HCT116 (cell line): ENCODE measurements around the gene ZNF606. TPM values are rescaled to one million over a fixed set of nuclear protein-coding genes. Genes with fewer than 3 reads are reported as not detected.

Experiments
- ATAC-seq: fragments of 200-7000 bp; cut with Tn5 transposase; 2 replicates; pipeline ENCODE4 v1.9.1; 2020; ENCODE audit warnings: mild to moderate bottlenecking, moderate library complexity
- BruUV-seq: library from RNA; stranded (reverse); fragments of 400-500 nt; replicated peaks from 2 replicates; lab custom pipeline; 2021; lab: Mats Ljungman, UMichigan
- CTCF ChIA-PET: fragments of 300-600 bp; sonication (Branson Sonifier 250); formaldehyde crosslinking; loops from one replicate; lab custom pipeline; 2021; ENCODE audit warnings: antibody characterized with exemption; lab: Charles Lee
- POLR2A ChIA-PET: fragments of 300-600, 350-600 bp; sonication (Branson Sonifier 250); formaldehyde crosslinking; loops from one replicate; lab custom pipeline; 2021; ENCODE audit warnings: antibody characterized with exemption; lab: Charles Lee
- RAD21 ChIA-PET, 2 experiments: fragments of 300-600 bp; sonication (Branson Sonifier 250); formaldehyde crosslinking; loops; one replicate each; lab custom pipeline; 2023; ENCODE audit warnings: low total read pairs in 2 of 2; ENCODE audit not compliant: uncharacterized antibody in 2 of 2, unreplicated experiment in 2 of 2, low non-redundant PET in 1 of 2; lab: Charles Lee
- DNase-seq: peaks from one replicate; pipeline ENCODE4 v3.0.0-alpha.2; 2010; ENCODE audit warnings: low read depth, low spot score
- H2AFZ ChIP-seq: fragments of 200-600 bp; shearing (Covaris generic), sonication (generic); 2 replicates; pipeline ENCODE4 v1.6.1; 2017; ENCODE audit warnings: low read depth, mixed run types, mixed read lengths, antibody characterized with exemption, low read length; ENCODE audit not compliant: poor library complexity, severe bottlenecking
- H3K27ac ChIP-seq: 2 replicates; pipeline ENCODE4 v1.5.1; 2012; ENCODE audit warnings: low read depth, low read length
- H3K27me3 ChIP-seq: fragments of 200-600 bp; sonication (generic); 2 replicates; pipeline ENCODE4 v1.6.1; 2016; ENCODE audit warnings: mixed run types, low read length, mixed read lengths; ENCODE audit not compliant: insufficient read depth
- H3K36me3 ChIP-seq, 2 experiments: fragments of 200-500 bp in 1 of 2; fragments of 200-600 bp in 1 of 2; sonication (Bioruptor generic) in 1 of 2; sonication (generic) in 1 of 2; 2 replicates each; pipeline versions ENCODE4 v1.5.1 to v1.6.1; 2014 to 2016; ENCODE audit warnings: low read length in 2 of 2, inconsistent platforms in 1 of 2, mixed read lengths in 1 of 2, mixed run types in 1 of 2; ENCODE audit not compliant: insufficient read depth in 2 of 2, control insufficient read depth in 1 of 2
- H3K4me1 ChIP-seq, 2 experiments: fragments of 200-600 bp in 1 of 2; sonication (generic) in 1 of 2; 2 replicates each; pipeline versions ENCODE4 v1.5.1 to v1.6.1; 2012 to 2017; ENCODE audit warnings: low read length in 2 of 2, inconsistent platforms in 1 of 2, mild to moderate bottlenecking in 1 of 2, mixed read lengths in 1 of 2, mixed run types in 1 of 2, moderate library complexity in 1 of 2; ENCODE audit not compliant: insufficient read depth in 2 of 2, control insufficient read depth in 1 of 2
- H3K4me2 ChIP-seq: fragments of 200-600 bp; sonication (generic); 2 replicates; pipeline ENCODE4 v1.6.1; 2017; ENCODE audit warnings: mixed run types, low read length, mixed read lengths
- H3K4me3 ChIP-seq, 2 experiments: fragments of 200-600 bp in 1 of 2; sonication (generic) in 1 of 2; replicated peaks in 1 of 2; 2 replicates each; pipeline ENCODE4 v1.5.1; 2011 to 2016; ENCODE audit warnings: low read length in 2 of 2, control low read depth in 1 of 2, low read depth in 1 of 2, mild to moderate bottlenecking in 1 of 2, mixed read lengths in 1 of 2, mixed run types in 1 of 2
- H3K79me2 ChIP-seq: fragments of 200-600 bp; sonication (generic); 2 replicates; pipeline ENCODE4 v1.6.1; 2017; ENCODE audit warnings: mild to moderate bottlenecking, mixed run types, low read length, moderate library complexity, mixed read lengths; ENCODE audit not compliant: insufficient read depth
- H3K9ac ChIP-seq: fragments of 200-600 bp; sonication (generic); 2 replicates; pipeline ENCODE4 v1.6.1; 2016; ENCODE audit warnings: low read length, mixed read lengths
- H3K9me2 ChIP-seq: fragments of 200-600 bp; sonication (generic), shearing (Covaris generic); 2 replicates; pipeline ENCODE4 v1.6.1; 2017; ENCODE audit warnings: mixed run types, mild to moderate bottlenecking, moderate library complexity; ENCODE audit not compliant: insufficient read depth
- H3K9me3 ChIP-seq, 2 experiments: fragments of 200-500 bp in 1 of 2; fragments of 200-600 bp in 1 of 2; sonication (Bioruptor generic) in 1 of 2; sonication (generic) in 1 of 2; 2 replicates each; pipeline ENCODE4 v1.6.1; 2014 to 2017; ENCODE audit warnings: low read length in 2 of 2, mixed read lengths in 2 of 2, inconsistent platforms in 1 of 2, low read depth in 1 of 2, mild to moderate bottlenecking in 1 of 2, mixed run types in 1 of 2, moderate library complexity in 1 of 2; ENCODE audit not compliant: control insufficient read depth in 1 of 2, insufficient read depth in 1 of 2
- H4K20me1 ChIP-seq: fragments of 200-600 bp; sonication (generic), shearing (Covaris generic); 2 replicates; pipeline ENCODE4 v1.6.1; 2017; ENCODE audit warnings: mixed run types, mild to moderate bottlenecking, moderate library complexity; ENCODE audit not compliant: insufficient read depth
- ATF3 ChIP-seq: IDR thresholded peaks from 2 replicates; pipeline ENCODE4 v1.6.1; 2012
- CBX3 ChIP-seq: IDR thresholded peaks from 2 replicates; pipeline ENCODE4 v1.6.1; 2012; ENCODE audit warnings: low read depth
- FOSL1 ChIP-seq: IDR thresholded peaks from 2 replicates; pipeline ENCODE4 v1.6.1; 2012; ENCODE audit warnings: low read depth
- JUND ChIP-seq: IDR thresholded peaks from 2 replicates; pipeline ENCODE4 v1.6.1; 2012
- MAX ChIP-seq: IDR thresholded peaks from 2 replicates; pipeline ENCODE4 v1.6.1; 2012
- RAD21 ChIP-seq: IDR thresholded peaks from 2 replicates; pipeline ENCODE4 v1.6.1; 2012; ENCODE audit warnings: low read depth, mild to moderate bottlenecking
- SIN3A ChIP-seq: IDR thresholded peaks from 2 replicates; pipeline ENCODE4 v1.6.1; 2012; ENCODE audit warnings: low read depth
- SRF ChIP-seq: IDR thresholded peaks from 2 replicates; pipeline ENCODE4 v1.6.1; 2012; ENCODE audit warnings: low read depth
- ZFX ChIP-seq: fragments of 450-650 bp; IDR thresholded peaks from 2 replicates; pipeline ENCODE4 v1.6.1; 2017
- ZNF274 ChIP-seq: fragments of 200-500 bp; sonication (Bioruptor generic); IDR thresholded peaks from 2 replicates; pipeline ENCODE4 v1.6.1; 2014; ENCODE audit warnings: mild to moderate bottlenecking, low read depth, low read length, inconsistent platforms
- intact Hi-C: fragments of 100-400 bp; cut with micrococcal nuclease; formaldehyde crosslinking; loops from 2 replicates; pipeline ENCODE4 v1.10.0; 2022
- total RNA-seq: library from RNA; stranded (reverse); gene quantifications from one replicate; pipeline ENCODE4 v1.2.1, GENCODE V29; 2021; ENCODE audit not compliant: unreplicated experiment
- TF ChIP-seq, protein P1 (sequence below): IDR thresholded peaks from 2 replicates; pipeline ENCODE4 v1.6.1; 2011; ENCODE audit warnings: mild to moderate bottlenecking, low read length, moderate library complexity; ENCODE audit not compliant: insufficient replicate concordance; ENCODE audit errors: extremely low read depth
- TF ChIP-seq, protein P2 (sequence below): IDR thresholded peaks from 2 replicates; pipeline ENCODE4 v1.6.1; 2012; ENCODE audit warnings: low read depth

Gene ZNF606
- total RNA-seq, 1 experiment from 2014 or later: 0.05 TPM

DNA sequence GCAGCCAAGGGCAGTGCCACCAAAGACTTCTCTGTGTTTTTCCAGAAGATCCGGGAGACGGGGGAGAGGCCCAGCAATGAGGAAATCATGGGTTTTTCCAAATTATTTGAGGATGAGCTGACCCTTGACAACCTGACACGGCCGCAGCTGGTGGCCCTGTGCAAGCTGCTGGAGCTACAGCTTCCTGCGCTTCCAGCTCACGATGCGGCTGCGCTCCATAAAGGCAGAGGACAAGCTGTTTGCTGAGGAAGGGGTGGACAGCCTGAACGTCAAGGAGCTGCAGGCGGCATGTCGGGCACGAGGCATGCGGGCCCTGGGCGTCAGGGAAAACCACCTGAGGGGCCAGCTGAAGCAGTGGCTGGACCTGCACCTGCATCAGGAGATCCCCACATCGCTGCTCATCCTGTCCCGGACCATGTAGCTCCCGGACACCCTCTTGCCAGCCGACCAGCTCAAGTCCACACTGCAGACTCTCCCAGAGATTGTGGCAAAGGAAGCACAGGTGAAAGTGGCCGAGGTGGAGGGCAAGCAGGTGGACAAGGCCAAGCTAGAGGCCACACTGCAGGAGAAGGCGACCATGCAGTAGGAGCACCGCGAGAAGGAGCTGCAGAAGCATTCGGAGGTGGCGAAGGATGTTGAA is 42.9 kb upstream of the ZNF606 start (continued):
- TF ChIP-seq ZFX (no peak), CBX3 (no peak)
- TF ChIP-seq, protein P1, sequence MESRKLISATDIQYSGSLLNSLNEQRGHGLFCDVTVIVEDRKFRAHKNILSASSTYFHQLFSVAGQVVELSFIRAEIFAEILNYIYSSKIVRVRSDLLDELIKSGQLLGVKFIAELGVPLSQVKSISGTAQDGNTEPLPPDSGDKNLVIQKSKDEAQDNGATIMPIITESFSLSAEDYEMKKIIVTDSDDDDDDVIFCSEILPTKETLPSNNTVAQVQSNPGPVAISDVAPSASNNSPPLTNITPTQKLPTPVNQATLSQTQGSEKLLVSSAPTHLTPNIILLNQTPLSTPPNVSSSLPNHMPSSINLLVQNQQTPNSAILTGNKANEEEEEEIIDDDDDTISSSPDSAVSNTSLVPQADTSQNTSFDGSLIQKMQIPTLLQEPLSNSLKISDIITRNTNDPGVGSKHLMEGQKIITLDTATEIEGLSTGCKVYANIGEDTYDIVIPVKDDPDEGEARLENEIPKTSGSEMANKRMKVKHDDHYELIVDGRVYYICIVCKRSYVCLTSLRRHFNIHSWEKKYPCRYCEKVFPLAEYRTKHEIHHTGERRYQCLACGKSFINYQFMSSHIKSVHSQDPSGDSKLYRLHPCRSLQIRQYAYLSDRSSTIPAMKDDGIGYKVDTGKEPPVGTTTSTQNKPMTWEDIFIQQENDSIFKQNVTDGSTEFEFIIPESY: no peak
- TF ChIP-seq, all 23 proteins: peak for 0

DNA sequence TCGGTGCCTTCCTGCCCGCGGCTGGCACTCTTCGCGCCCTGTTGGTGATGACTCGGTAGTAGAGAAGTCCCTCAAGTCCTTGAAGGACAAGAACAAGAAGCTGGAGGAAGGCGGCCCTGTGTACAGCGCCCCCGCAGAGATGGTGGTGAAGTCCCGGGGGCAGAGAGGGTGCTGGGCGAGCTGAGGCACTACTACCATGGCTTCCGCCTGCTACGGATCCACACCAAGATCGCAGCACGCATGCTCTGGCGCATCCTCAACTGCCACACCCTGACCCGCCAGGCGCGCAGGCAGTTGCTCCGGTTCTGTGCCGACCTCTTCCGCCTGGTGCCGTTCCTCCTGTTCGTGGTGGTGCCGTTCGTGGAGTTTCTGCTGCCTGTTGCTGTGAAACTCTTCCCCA is 42.3 kb upstream of the ZNF606 start:
- DNase-seq (no peak), ATAC-seq (no peak)
- H4K20me1 ChIP-seq: no peaks in the 10 kb centered on the region
- no TSS peak for BruUV-seq
- no peak overlapping the region for H3K9ac ChIP-seq
- H3K79me2 ChIP-seq: no peaks in the 10 kb centered on the region
- H3K4me2 ChIP-seq: no peak overlapping the region
- TF ChIP-seq RAD21 (no peak), ZNF274 (no peak), JUND (no peak), FOSL1 (no peak), SIN3A (no peak), MAX (no peak), ATF3 (no peak), SRF (no peak), ZFX (no peak)
- TF ChIP-seq, protein P2, sequence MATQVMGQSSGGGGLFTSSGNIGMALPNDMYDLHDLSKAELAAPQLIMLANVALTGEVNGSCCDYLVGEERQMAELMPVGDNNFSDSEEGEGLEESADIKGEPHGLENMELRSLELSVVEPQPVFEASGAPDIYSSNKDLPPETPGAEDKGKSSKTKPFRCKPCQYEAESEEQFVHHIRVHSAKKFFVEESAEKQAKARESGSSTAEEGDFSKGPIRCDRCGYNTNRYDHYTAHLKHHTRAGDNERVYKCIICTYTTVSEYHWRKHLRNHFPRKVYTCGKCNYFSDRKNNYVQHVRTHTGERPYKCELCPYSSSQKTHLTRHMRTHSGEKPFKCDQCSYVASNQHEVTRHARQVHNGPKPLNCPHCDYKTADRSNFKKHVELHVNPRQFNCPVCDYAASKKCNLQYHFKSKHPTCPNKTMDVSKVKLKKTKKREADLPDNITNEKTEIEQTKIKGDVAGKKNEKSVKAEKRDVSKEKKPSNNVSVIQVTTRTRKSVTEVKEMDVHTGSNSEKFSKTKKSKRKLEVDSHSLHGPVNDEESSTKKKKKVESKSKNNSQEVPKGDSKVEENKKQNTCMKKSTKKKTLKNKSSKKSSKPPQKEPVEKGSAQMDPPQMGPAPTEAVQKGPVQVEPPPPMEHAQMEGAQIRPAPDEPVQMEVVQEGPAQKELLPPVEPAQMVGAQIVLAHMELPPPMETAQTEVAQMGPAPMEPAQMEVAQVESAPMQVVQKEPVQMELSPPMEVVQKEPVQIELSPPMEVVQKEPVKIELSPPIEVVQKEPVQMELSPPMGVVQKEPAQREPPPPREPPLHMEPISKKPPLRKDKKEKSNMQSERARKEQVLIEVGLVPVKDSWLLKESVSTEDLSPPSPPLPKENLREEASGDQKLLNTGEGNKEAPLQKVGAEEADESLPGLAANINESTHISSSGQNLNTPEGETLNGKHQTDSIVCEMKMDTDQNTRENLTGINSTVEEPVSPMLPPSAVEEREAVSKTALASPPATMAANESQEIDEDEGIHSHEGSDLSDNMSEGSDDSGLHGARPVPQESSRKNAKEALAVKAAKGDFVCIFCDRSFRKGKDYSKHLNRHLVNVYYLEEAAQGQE: no peak
- no peaks in the 10 kb centered on the region for H3K9me2 ChIP-seq
- CTCF ChIA-PET: no interaction called here
- RAD21 ChIA-PET: no interaction called here
- H2AFZ ChIP-seq: no peak overlapping the region
- H3K27ac ChIP-seq: no peak overlapping the region
- H3K27me3 ChIP-seq: no peaks in the 10 kb centered on the region
- POLR2A ChIA-PET: no interaction called here
- no peaks in the 10 kb centered on the region for H3K36me3 ChIP-seq
- no peaks in the 10 kb centered on the region for H3K4me1 ChIP-seq
- H3K9me3 ChIP-seq: peaks cover 0 to 17% of the 10 kb centered on the region in 2 experiments; a peak in 2 of 4 replicates
- no peak overlapping the region for H3K4me3 ChIP-seq
- intact Hi-C loops: no loop called here
